RWPE1 (cell line): ENCODE measurements around the gene PRCC.
A peak's percentile ranks its signal among the peaks of the same experiment; 100 is the strongest.

Experiments used
- CTCF ChIA-PET: fragments of 350-600 bp; sonication (Branson Sonifier 250); formaldehyde crosslinking; extraction: SDS; loops from one replicate; lab custom pipeline; 2021; lab: Yijun Ruan, JAX
- POLR2A ChIA-PET: fragments of 400-600 bp; formaldehyde crosslinking; extraction: SDS; loops from one replicate; lab custom pipeline; 2020; ENCODE audit warnings: antibody characterized with exemption; ENCODE audit not compliant: low non-redundant PET; lab: Yijun Ruan, JAX
- DNase-seq: peaks from one replicate; pipeline ENCODE4 v3.0.0; 2012; ENCODE audit warnings: low spot score
- H3K27ac ChIP-seq: fragments of 450-650 bp; 2 replicates; pipeline ENCODE4 v1.5.1; 2017
- CTCF ChIP-seq: fragments of 450-650 bp; conservative IDR thresholded peaks from 2 replicates; pipeline ENCODE4 v1.5.1; 2017; ENCODE audit warnings: low read depth, mild to moderate bottlenecking

Gene PRCC

GRCh38 chr1:156727492-156727891, 39.8 kb upstream of the PRCC start:
- POLR2A ChIA-PET = no interaction called here
- no peak for TF ChIP-seq CTCF
- DNase-seq = no peak
- peak overlapping the region; percentile 68; the same call in 1 of the 2 replicates for H3K27ac ChIP-seq
- CTCF ChIA-PET = interaction anchor here (0.7 to 4.5 kb wide), 9 partner anchors 13 to 200 kb away, joined by 3 to 178 read pairs (median 10); partner anchors contain the start of genes CRABP2, LRRC71, MRPL24 and NES

- peak; percentile 86 for DNase-seq
- ChIA-PET CTCF (interaction anchor here (0.7 to 4.5 kb wide), 8 partner anchors 13 to 200 kb away, joined by 4 to 178 read pairs (median 8); partner anchors contain the start of genes CRABP2, MRPL24 and NTRK1), POLR2A (interaction anchor here (0.6 to 1.7 kb wide), 3 partner anchors 13 to 132 kb away, joined by 3 to 8 read pairs (median 5); partner anchors contain the start of gene MRPL24)
- no peak for TF ChIP-seq CTCF
- peak within 1 kb of the TSS; percentile 92 for H3K27ac ChIP-seq
These were observed 39.3 kb upstream of the PRCC start, which contains the start of gene METTL25B for GRCh38 chr1:156727926-156728598. Gene METTL25B (plus strand): TSS chr1:156728469. CDS start chr1:156729105, 636 bp downstream.

GRCh38 chr1:156728599-156729462, 38.5 kb upstream of the PRCC start, which contains the start of gene ISG20L2:
Gene ISG20L2 (minus strand): TSS chr1:156728766. CDS start chr1:156727652, 1,114 bp downstream.
- ChIA-PET CTCF (interaction anchor here (0.7 to 4.5 kb wide), 6 partner anchors 22 to 132 kb away, joined by 5 to 178 read pairs (median 18); partner anchors contain the start of genes CRABP2 and NTRK1), POLR2A (interaction anchor here (0.7 to 1.7 kb wide), 3 partner anchors 12 to 131 kb away, joined by 5 to 8 read pairs (median 5); partner anchors contain the start of gene MRPL24)
- H3K27ac ChIP-seq = peak within 1 kb of the TSS; percentile 92
- no peak for TF ChIP-seq CTCF
- DNase-seq = peak; percentile 95

GRCh38 chr1:156733989-156734584, 33.2 kb upstream of the PRCC start:
- POLR2A ChIA-PET = interaction anchor here (0.7 kb wide), 1 partner anchor 14 kb away, joined by 5 read pairs; no protein-coding TSS in a partner anchor
- peak overlapping the region; percentile 37 for H3K27ac ChIP-seq
- CTCF ChIA-PET = interaction anchor here (0.6 kb wide), 3 partner anchors 27 to 158 kb away, joined by 4 to 10 read pairs (median 5); no protein-coding TSS in a partner anchor
- DNase-seq = no peak
- no peak for TF ChIP-seq CTCF

GRCh38 chr1:156738407-156738806, 28.9 kb upstream of the PRCC start:
- POLR2A ChIA-PET = no interaction called here
- TF ChIP-seq CTCF = no peak
- peak overlapping the region; percentile 39 for H3K27ac ChIP-seq
- DNase-seq = no peak
- CTCF ChIA-PET = interaction anchor here (0.7 kb wide), 1 partner anchor 121 kb away, joined by 3 read pairs; no protein-coding TSS in a partner anchor
